ENCODE results near the gene CPNE4. TPM values are rescaled to one million over a fixed set of nuclear protein-coding genes. Genes with fewer than 3 reads are reported as not detected.

The CPNE4 gene
- total and polyA plus RNA-seq, 2 donors from 2014 or later, result 0.79 to 1.2 TPM

GRCh38 chr3:131925571-131925970 lies 109.2 kb downstream of the CPNE4 start:
- Histone ChIP-seq H3K27me3 (ENCODE audit: control insufficient read depth, insufficient read depth, low read length) (no peaks in the 10 kb centered on the region), H3K36me3 (ENCODE audit: control insufficient read depth in 2 of 3, insufficient read depth in 3 of 3, low read length in 3 of 3) (no peaks in the 10 kb centered on the region), H3K9me3 (ENCODE audit: control insufficient read depth in 2 of 3, insufficient read depth in 1 of 3, low read length in 3 of 3) (no peaks in the 10 kb centered on the region), H3K27ac (ENCODE audit: low read depth in 2 of 2, low read length in 2 of 2) (no peak overlapping the region), H3K4me3 (ENCODE audit: low read length in 3 of 3) (no peak overlapping the region), H3K4me1 (ENCODE audit: control insufficient read depth in 2 of 3, insufficient read depth in 2 of 3, low read depth in 1 of 3, low read length in 3 of 3) (no peaks in the 10 kb centered on the region), H3K9ac (ENCODE audit: low read length in 3 of 3) (no peak overlapping the region)
- TF ChIP-seq CTCF (IDR thresholded peaks at IDR 0.05; ENCODE audit: borderline replicate concordance, extremely low read depth, insufficient read depth), result no peak
- DNase-seq (no peak), FAIRE-seq (no peak)
- intact Hi-C loops (cut with DNase I), result no loop called here

GRCh38 chr3:131922356-131922755 lies 112.5 kb downstream of the CPNE4 start:
- intact Hi-C loops (cut with DNase I), result no loop called here

GRCh38 chr3:131917006-131917405 lies 117.8 kb downstream of the CPNE4 start:
- DNase-seq, result no peak
- Histone ChIP-seq H3K4me3 (ENCODE audit: low read length in 3 of 3) (no peak overlapping the region), H3K27ac (ENCODE audit: low read depth in 2 of 2, low read length in 2 of 2) (no peak overlapping the region), H3K36me3 (ENCODE audit: control insufficient read depth in 2 of 3, insufficient read depth in 3 of 3, low read length in 3 of 3) (no peaks in the 10 kb centered on the region), H3K9me3 (ENCODE audit: control insufficient read depth in 2 of 3, insufficient read depth in 1 of 3, low read length in 3 of 3) (no peaks in the 10 kb centered on the region), H3K4me1 (ENCODE audit: control insufficient read depth in 2 of 3, insufficient read depth in 2 of 3, low read depth in 1 of 3, low read length in 3 of 3) (no peaks in the 10 kb centered on the region), H3K9ac (ENCODE audit: low read length in 3 of 3) (no peak overlapping the region), H3K27me3 (ENCODE audit: control insufficient read depth, insufficient read depth, low read length) (no peaks in the 10 kb centered on the region)
- FAIRE-seq, result no peak
- TF ChIP-seq CTCF (IDR thresholded peaks at IDR 0.05; ENCODE audit: borderline replicate concordance, extremely low read depth, insufficient read depth), result no peak
- intact Hi-C loops (cut with DNase I), result no loop called here

More at GRCh38 chr3:131922356-131922755, 112.5 kb downstream of the CPNE4 start:
- Histone ChIP-seq H3K27me3 (ENCODE audit: control insufficient read depth, insufficient read depth, low read length) (no peaks in the 10 kb centered on the region), H3K36me3 (ENCODE audit: control insufficient read depth in 2 of 3, insufficient read depth in 3 of 3, low read length in 3 of 3) (no peaks in the 10 kb centered on the region), H3K4me3 (ENCODE audit: low read length in 3 of 3) (no peak overlapping the region), H3K9me3 (ENCODE audit: control insufficient read depth in 2 of 3, insufficient read depth in 1 of 3, low read length in 3 of 3) (no peaks in the 10 kb centered on the region), H3K27ac (ENCODE audit: low read depth in 2 of 2, low read length in 2 of 2) (no peak overlapping the region), H3K4me1 (ENCODE audit: control insufficient read depth in 2 of 3, insufficient read depth in 2 of 3, low read depth in 1 of 3, low read length in 3 of 3) (no peaks in the 10 kb centered on the region), H3K9ac (ENCODE audit: low read length in 3 of 3) (no peak overlapping the region)
- DNase-seq (no peak), FAIRE-seq (no peak)
- TF ChIP-seq CTCF (IDR thresholded peaks at IDR 0.05; ENCODE audit: borderline replicate concordance, extremely low read depth, insufficient read depth), result no peak

- Histone ChIP-seq H3K27me3 (ENCODE audit: control insufficient read depth, insufficient read depth, low read length) (no peaks in the 10 kb centered on the region), H3K9ac (ENCODE audit: low read length in 3 of 3) (no peak overlapping the region), H3K4me1 (ENCODE audit: control insufficient read depth in 2 of 3, insufficient read depth in 2 of 3, low read depth in 1 of 3, low read length in 3 of 3) (no peaks in the 10 kb centered on the region), H3K4me3 (ENCODE audit: low read length in 3 of 3) (no peak overlapping the region), H3K9me3 (ENCODE audit: control insufficient read depth in 2 of 3, insufficient read depth in 1 of 3, low read length in 3 of 3) (no peaks in the 10 kb centered on the region), H3K36me3 (ENCODE audit: control insufficient read depth in 2 of 3, insufficient read depth in 3 of 3, low read length in 3 of 3) (no peaks in the 10 kb centered on the region), H3K27ac (ENCODE audit: low read depth in 2 of 2, low read length in 2 of 2) (no peak overlapping the region)
- DNase-seq (no peak), FAIRE-seq (no peak)
- TF ChIP-seq CTCF (IDR thresholded peaks at IDR 0.05; ENCODE audit: borderline replicate concordance, extremely low read depth, insufficient read depth), result no peak
- intact Hi-C loops (cut with DNase I), result no loop called here
Measured at GRCh38 chr3:131914090-131914691, 120.6 kb downstream of the CPNE4 start.

All from kidney (tissue), 14 donors.